Measurements from ENCODE around the gene SMC1B.

DNA sequence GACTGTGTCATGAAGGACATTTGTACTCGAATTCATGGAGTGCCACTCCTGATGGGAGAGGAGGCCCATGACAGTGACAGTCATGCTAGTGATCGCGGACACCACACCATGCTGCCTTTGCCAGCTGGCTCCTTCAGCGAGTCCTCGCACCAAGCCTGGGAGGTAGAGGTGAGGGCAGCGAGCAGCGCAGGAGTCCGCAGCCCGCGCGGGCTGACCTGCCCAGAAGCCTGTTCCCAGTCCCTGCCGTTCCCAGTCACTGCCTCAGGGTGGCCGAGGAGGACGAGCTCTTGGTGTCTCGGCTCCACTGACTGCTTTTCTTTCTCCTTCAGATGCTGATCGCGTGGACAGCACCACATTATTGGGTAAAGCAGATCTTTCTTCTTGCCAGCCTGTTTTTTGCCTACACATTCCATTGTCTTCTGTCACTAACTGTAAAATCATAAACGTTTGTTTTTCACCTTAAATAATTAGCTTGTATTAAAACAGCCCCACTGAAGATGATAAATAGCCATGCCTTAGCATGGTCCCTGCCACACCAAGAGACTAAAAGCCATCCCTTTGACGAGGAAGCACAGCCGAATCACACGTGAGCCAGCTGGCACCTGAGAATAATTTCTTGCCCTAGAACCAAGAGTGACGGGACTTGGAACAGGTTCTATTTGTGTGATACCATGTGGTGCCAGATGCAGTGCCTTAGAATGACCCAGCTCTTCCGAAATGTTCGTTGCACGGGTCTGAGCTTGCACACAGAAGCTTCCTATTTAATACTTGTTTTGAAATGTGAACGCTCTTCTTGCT lies 78.2 kb downstream of the SMC1B start:
- peak in 3 of 6 experiments; percentile 16 to 48 (median 23) for TF ChIP-seq CTCF (IDR thresholded peaks at IDR 0.05)
- no peak for TF ChIP-seq POLR2A (IDR thresholded peaks at IDR 0.05)
